ENCODE measurements around the gene KIAA1958.

KIAA1958 gene

GRCh38 chr9:112544477-112544876 is 57.9 kb downstream of the KIAA1958 start:
- H2AFZ ChIP-seq (ENCODE audit: low read depth, low read length): no peak overlapping the region
- no peak overlapping the region for H3K4me3 ChIP-seq (ENCODE audit: low read length)
- H3K4me1 ChIP-seq (ENCODE audit: insufficient read depth, low read length): peaks cover 42% of the 10 kb centered on the region
- no peaks in the 10 kb centered on the region for H3K27me3 ChIP-seq (ENCODE audit: insufficient read depth, low read length)
- H3K9me3 ChIP-seq (ENCODE audit: low read length): no peaks in the 10 kb centered on the region
- no peaks in the 10 kb centered on the region for H3K36me3 ChIP-seq (ENCODE audit: insufficient read depth, low read length)

- no peaks in the 10 kb centered on the region for H3K27me3 ChIP-seq (ENCODE audit: insufficient read depth, low read length)
- no peaks in the 10 kb centered on the region for H3K9me3 ChIP-seq (ENCODE audit: low read length)
- no peaks in the 10 kb centered on the region for H3K36me3 ChIP-seq (ENCODE audit: insufficient read depth, low read length)
- H2AFZ ChIP-seq (ENCODE audit: low read depth, low read length): no peak overlapping the region
- H3K4me3 ChIP-seq (ENCODE audit: low read length): no peak overlapping the region
- H3K4me1 ChIP-seq (ENCODE audit: insufficient read depth, low read length): peaks cover 44% of the 10 kb centered on the region
Observed at GRCh38 chr9:112545237-112545636, 58.6 kb downstream of the KIAA1958 start.

GRCh38 chr9:112546149-112547012 is 59.8 kb downstream of the KIAA1958 start:
- Histone ChIP-seq H3K4me1 (ENCODE audit: insufficient read depth, low read length) (peaks cover 54% of the 10 kb centered on the region), H3K9me3 (ENCODE audit: low read length) (no peaks in the 10 kb centered on the region)

GRCh38 chr9:112548051-112548440 is 61.4 kb downstream of the KIAA1958 start:
- no peaks in the 10 kb centered on the region for H3K9me3 ChIP-seq (ENCODE audit: low read length)
- no peak overlapping the region for H3K4me3 ChIP-seq (ENCODE audit: low read length)
- H3K4me1 ChIP-seq (ENCODE audit: insufficient read depth, low read length): peaks cover 59% of the 10 kb centered on the region
- H3K36me3 ChIP-seq (ENCODE audit: insufficient read depth, low read length): no peaks in the 10 kb centered on the region
- no peaks in the 10 kb centered on the region for H3K27me3 ChIP-seq (ENCODE audit: insufficient read depth, low read length)
- no peak overlapping the region for H2AFZ ChIP-seq (ENCODE audit: low read depth, low read length)

More at GRCh38 chr9:112546149-112547012, 59.8 kb downstream of the KIAA1958 start:
- H2AFZ ChIP-seq (ENCODE audit: low read depth, low read length): no peak overlapping the region
- H3K36me3 ChIP-seq (ENCODE audit: insufficient read depth, low read length): no peaks in the 10 kb centered on the region
- H3K27me3 ChIP-seq (ENCODE audit: insufficient read depth, low read length): no peaks in the 10 kb centered on the region
- no peak overlapping the region for H3K4me3 ChIP-seq (ENCODE audit: low read length)

GRCh38 chr9:112548836-112549595 is 62.4 kb downstream of the KIAA1958 start:
- H3K4me1 ChIP-seq (ENCODE audit: insufficient read depth, low read length): peaks cover 58% of the 10 kb centered on the region
- H3K36me3 ChIP-seq (ENCODE audit: insufficient read depth, low read length): no peaks in the 10 kb centered on the region
- no peak overlapping the region for H3K4me3 ChIP-seq (ENCODE audit: low read length)
- H3K27me3 ChIP-seq (ENCODE audit: insufficient read depth, low read length): no peaks in the 10 kb centered on the region
- no peak overlapping the region for H2AFZ ChIP-seq (ENCODE audit: low read depth, low read length)
- no peaks in the 10 kb centered on the region for H3K9me3 ChIP-seq (ENCODE audit: low read length)

GRCh38 chr9:112550531-112550930 is 63.9 kb downstream of the KIAA1958 start:
- H2AFZ ChIP-seq (ENCODE audit: low read depth, low read length): no peak overlapping the region
- peaks cover 46% of the 10 kb centered on the region for H3K4me1 ChIP-seq (ENCODE audit: insufficient read depth, low read length)

GRCh38 chr9:112551641-112552040 is 65.0 kb downstream of the KIAA1958 start:
- no peak overlapping the region for H2AFZ ChIP-seq (ENCODE audit: low read depth, low read length)
- H3K36me3 ChIP-seq (ENCODE audit: insufficient read depth, low read length): peaks cover 6% of the 10 kb centered on the region

More at GRCh38 chr9:112550531-112550930, 63.9 kb downstream of the KIAA1958 start:
- no peak overlapping the region for H3K4me3 ChIP-seq (ENCODE audit: low read length)
- H3K36me3 ChIP-seq (ENCODE audit: insufficient read depth, low read length): peaks cover 6% of the 10 kb centered on the region
- no peaks in the 10 kb centered on the region for H3K27me3 ChIP-seq (ENCODE audit: insufficient read depth, low read length)
- H3K9me3 ChIP-seq (ENCODE audit: low read length): peaks cover 5% of the 10 kb centered on the region

GRCh38 chr9:112552229-112553056 is 65.8 kb downstream of the KIAA1958 start:
- Histone ChIP-seq H3K9me3 (ENCODE audit: low read length) (peaks cover 6% of the 10 kb centered on the region), H3K4me3 (ENCODE audit: low read length) (no peak overlapping the region), H3K36me3 (ENCODE audit: insufficient read depth, low read length) (peaks cover 6% of the 10 kb centered on the region), H2AFZ (ENCODE audit: low read depth, low read length) (no peak overlapping the region), H3K4me1 (ENCODE audit: insufficient read depth, low read length) (peaks cover 28% of the 10 kb centered on the region), H3K27me3 (ENCODE audit: insufficient read depth, low read length) (no peaks in the 10 kb centered on the region)

More at GRCh38 chr9:112551641-112552040, 65.0 kb downstream of the KIAA1958 start:
- Histone ChIP-seq H3K4me1 (ENCODE audit: insufficient read depth, low read length) (peaks cover 35% of the 10 kb centered on the region), H3K4me3 (ENCODE audit: low read length) (no peak overlapping the region), H3K9me3 (ENCODE audit: low read length) (peaks cover 5% of the 10 kb centered on the region), H3K27me3 (ENCODE audit: insufficient read depth, low read length) (no peaks in the 10 kb centered on the region)

- Histone ChIP-seq H2AFZ (ENCODE audit: low read depth, low read length) (no peak overlapping the region), H3K4me1 (ENCODE audit: insufficient read depth, low read length) (peaks cover 19% of the 10 kb centered on the region), H3K27me3 (ENCODE audit: insufficient read depth, low read length) (no peaks in the 10 kb centered on the region)
Observed at GRCh38 chr9:112553256-112553826, 66.7 kb downstream of the KIAA1958 start.

GRCh38 chr9:112554516-112554915 is 67.9 kb downstream of the KIAA1958 start:
- H3K4me3 ChIP-seq (ENCODE audit: low read length): no peak overlapping the region
- H2AFZ ChIP-seq (ENCODE audit: low read depth, low read length): no peak overlapping the region
- H3K9me3 ChIP-seq (ENCODE audit: low read length): peaks cover 6% of the 10 kb centered on the region
- peaks cover 18% of the 10 kb centered on the region for H3K4me1 ChIP-seq (ENCODE audit: insufficient read depth, low read length)
- H3K27me3 ChIP-seq (ENCODE audit: insufficient read depth, low read length): no peaks in the 10 kb centered on the region
- H3K36me3 ChIP-seq (ENCODE audit: insufficient read depth, low read length): peaks cover 6% of the 10 kb centered on the region

More at GRCh38 chr9:112553256-112553826, 66.7 kb downstream of the KIAA1958 start:
- Histone ChIP-seq H3K36me3 (ENCODE audit: insufficient read depth, low read length) (peaks cover 6% of the 10 kb centered on the region), H3K4me3 (ENCODE audit: low read length) (no peak overlapping the region), H3K9me3 (ENCODE audit: low read length) (peaks cover 6% of the 10 kb centered on the region)

GRCh38 chr9:112555101-112555643 is 68.5 kb downstream of the KIAA1958 start:
- Histone ChIP-seq H3K4me1 (ENCODE audit: insufficient read depth, low read length) (peaks cover 17% of the 10 kb centered on the region), H3K36me3 (ENCODE audit: insufficient read depth, low read length) (peaks cover 6% of the 10 kb centered on the region), H3K4me3 (ENCODE audit: low read length) (no peak overlapping the region), H2AFZ (ENCODE audit: low read depth, low read length) (no peak overlapping the region), H3K27me3 (ENCODE audit: insufficient read depth, low read length) (no peaks in the 10 kb centered on the region), H3K9me3 (ENCODE audit: low read length) (peaks cover 6% of the 10 kb centered on the region)

- Histone ChIP-seq H3K36me3 (ENCODE audit: insufficient read depth, low read length) (peaks cover 6% of the 10 kb centered on the region), H3K9me3 (ENCODE audit: low read length) (peaks cover 6% of the 10 kb centered on the region), H3K27me3 (ENCODE audit: insufficient read depth, low read length) (no peaks in the 10 kb centered on the region), H3K4me1 (ENCODE audit: insufficient read depth, low read length) (peaks cover 10% of the 10 kb centered on the region), H3K4me3 (ENCODE audit: low read length) (no peak overlapping the region), H2AFZ (ENCODE audit: low read depth, low read length) (no peak overlapping the region)
Observed at GRCh38 chr9:112555844-112556482, 69.3 kb downstream of the KIAA1958 start.

All from neuron (in vitro differentiated cells).